GM23338 (cell line): ENCODE data around the gene ADAM10. TPM values are rescaled to one million over a fixed set of nuclear protein-coding genes. Genes with fewer than 3 reads are reported as not detected.

Source experiments
- ATAC-seq: fragments of 200-7000 bp; cut with Tn5 transposase; 3 replicates; pipeline ENCODE4 v1.9.1; 2020
- DNase-seq: peaks from one replicate; pipeline ENCODE4 v3.0.0-alpha.2; 2015; ENCODE audit warnings: low spot score
- H2AFZ ChIP-seq: fragments of 200-600 bp; sonication (generic); 2 replicates; pipeline ENCODE4 v1.8.0; 2016; ENCODE audit warnings: antibody characterized with exemption, mild to moderate bottlenecking, moderate library complexity
- H3F3A ChIP-seq: fragments of 200-600 bp; sonication (generic); replicated peaks from 2 replicates; pipeline ENCODE4 v1.8.0; 2017; ENCODE audit warnings: antibody characterized with exemption, mixed run types, low read depth
- H3K27ac ChIP-seq: fragments of 200-600 bp; sonication (generic); 2 replicates; pipeline ENCODE4 v1.6.1; 2016; ENCODE audit warnings: low read depth
- H3K27me3 ChIP-seq: fragments of 200-600 bp; sonication (generic); 2 replicates; pipeline ENCODE4 v1.8.0; 2016; ENCODE audit warnings: mild to moderate bottlenecking, mixed run types, moderate library complexity; ENCODE audit not compliant: insufficient read depth
- H3K36me3 ChIP-seq: fragments of 200-600 bp; sonication (generic); 2 replicates; pipeline ENCODE4 v1.8.0; 2016; ENCODE audit warnings: mild to moderate bottlenecking; ENCODE audit not compliant: insufficient read depth
- H3K4me1 ChIP-seq: fragments of 200-600 bp; sonication (generic); 2 replicates; pipeline ENCODE4 v1.8.0; 2016; ENCODE audit warnings: mild to moderate bottlenecking, moderate library complexity; ENCODE audit not compliant: insufficient read depth
- H3K4me2 ChIP-seq: fragments of 200-600 bp; sonication (generic); 2 replicates; pipeline ENCODE4 v1.7.1; 2017; ENCODE audit warnings: mixed run types
- H3K4me3 ChIP-seq: fragments of 200-600 bp; sonication (generic); 2 replicates; pipeline ENCODE4 v1.6.1; 2016; ENCODE audit warnings: mixed run types
- H3K79me2 ChIP-seq: fragments of 200-600 bp; sonication (generic); replicated peaks from 2 replicates; pipeline ENCODE4 v1.8.0; 2017; ENCODE audit warnings: mild to moderate bottlenecking; ENCODE audit not compliant: insufficient read depth
- H3K9me2 ChIP-seq: fragments of 200-600 bp; sonication (generic); 2 replicates; pipeline ENCODE4 v1.8.0; 2017; ENCODE audit not compliant: insufficient read depth
- H4K20me1 ChIP-seq: fragments of 200-600 bp; sonication (generic); replicated peaks from 2 replicates; pipeline ENCODE4 v1.8.0; 2017; ENCODE audit warnings: mild to moderate bottlenecking; ENCODE audit not compliant: insufficient read depth
- H3K27ac Mint-ChIP-seq: 2 replicates; pipeline ENCODE4 v1.8.0; 2020; ENCODE audit warnings: inconsistent platforms, mild to moderate bottlenecking, moderate library complexity, mixed read lengths
- H3K27me3 Mint-ChIP-seq: 3 replicates; pipeline ENCODE4 v1.8.0; 2022; ENCODE audit warnings: low read depth, mild to moderate bottlenecking, moderate library complexity, mixed read lengths, inconsistent platforms; ENCODE audit not compliant: insufficient read depth, poor library complexity
- H3K36me3 Mint-ChIP-seq: 3 replicates; pipeline ENCODE4 v1.8.0; 2021; ENCODE audit warnings: low read depth, mild to moderate bottlenecking, inconsistent platforms, moderate library complexity, mixed read lengths
- H3K4me1 Mint-ChIP-seq: 3 replicates; pipeline ENCODE4 v1.8.0; 2020; ENCODE audit warnings: mild to moderate bottlenecking, inconsistent platforms, mixed read lengths
- H3K4me3 Mint-ChIP-seq: 3 replicates; pipeline ENCODE4 v1.8.0; 2021; ENCODE audit warnings: moderate library complexity, mild to moderate bottlenecking, inconsistent platforms, mixed read lengths
- H3K9me3 Mint-ChIP-seq: 3 replicates; pipeline ENCODE4 v1.8.0; 2020; ENCODE audit warnings: moderate library complexity, mild to moderate bottlenecking, inconsistent platforms, mixed read lengths
- EZH2 ChIP-seq: fragments of 200-600 bp; sonication (generic); IDR thresholded peaks from one replicate; pipeline ENCODE4 v1.8.0; 2017; ENCODE audit warnings: antibody characterized with exemption, mild to moderate bottlenecking, low read depth; ENCODE audit not compliant: unreplicated experiment
- EZH2phosphoT487 ChIP-seq: fragments of 200-600 bp; sonication (generic); IDR thresholded peaks from one replicate; pipeline ENCODE4 v1.8.1; 2018; ENCODE audit warnings: antibody characterized with exemption; ENCODE audit not compliant: unreplicated experiment
- JUNB ChIP-seq: IDR thresholded peaks from one replicate; pipeline ENCODE4 v1.6.1; 2016; ENCODE audit warnings: antibody characterized with exemption; ENCODE audit not compliant: unreplicated experiment
- NANOG ChIP-seq: IDR thresholded peaks from 2 replicates; pipeline ENCODE4 v1.6.1; 2016; ENCODE audit warnings: antibody characterized with exemption, borderline replicate concordance
- POLR2AphosphoS5 ChIP-seq: IDR thresholded peaks from 2 replicates; pipeline ENCODE4 v1.6.1; 2016; ENCODE audit warnings: antibody characterized with exemption, low read depth
- STAT1 ChIP-seq: IDR thresholded peaks from one replicate; pipeline ENCODE4 v1.6.1; 2016; ENCODE audit warnings: antibody characterized with exemption; ENCODE audit not compliant: unreplicated experiment
- ZNF114 ChIP-seq: fragments of 250-450 bp; sonication (Bioruptor Pico); IDR thresholded peaks from 2 replicates; pipeline ENCODE4 v1.5.0; 2020; ENCODE audit warnings: mild to moderate bottlenecking, moderate library complexity
- ZNF331 ChIP-seq: fragments of 250-450 bp; sonication (Bioruptor Pico); IDR thresholded peaks from 2 replicates; pipeline ENCODE4 v1.5.0; 2020; ENCODE audit warnings: low read depth, mild to moderate bottlenecking, moderate library complexity
- polyA plus RNA-seq: library from polyadenylated mRNA; unstranded; fragments of >200 nt; fragmentation: Nextera tagmentation; extraction: Ambion mirVana; gene quantifications from 2 replicates; pipeline ENCODE4 v1.2.1, GENCODE V29; 2016
- total RNA-seq: library from RNA; depleted of rRNA; stranded (reverse); fragments of >200 nt; shearing (Covaris generic); gene quantifications from 2 replicates; pipeline ENCODE4 v1.2.3, GENCODE V29; 2014
- TF ChIP-seq, protein P1 (sequence below): IDR thresholded peaks from 2 replicates; pipeline ENCODE4 v1.6.1; 2016; ENCODE audit warnings: antibody characterized with exemption
- TF ChIP-seq, protein P2 (sequence below): fragments of 250-450 bp; sonication (Bioruptor Pico); IDR thresholded peaks from 2 replicates; pipeline ENCODE4 v1.5.0; 2020; ENCODE audit warnings: mild to moderate bottlenecking, moderate library complexity
- TF ChIP-seq, protein P3 (sequence below), 2 experiments: fragments of 200-600 bp in 1 of 2; sonication (generic) in 1 of 2; conservative IDR thresholded peaks; 2 replicates each; pipeline versions ENCODE4 v1.5.1 to v1.6.1; 2016 to 2017; ENCODE audit warnings: antibody characterized with exemption in 2 of 2, low read depth in 2 of 2, mild to moderate bottlenecking in 2 of 2, moderate library complexity in 1 of 2
- TF ChIP-seq, protein P4 (sequence below): IDR thresholded peaks from one replicate; pipeline ENCODE4 v1.6.1; 2018; ENCODE audit warnings: antibody characterized with exemption; ENCODE audit not compliant: unreplicated experiment

ADAM10 gene
- total and polyA plus RNA-seq, 2 experiments from 2014 or later, result 25.0 to 114 TPM

DNA sequence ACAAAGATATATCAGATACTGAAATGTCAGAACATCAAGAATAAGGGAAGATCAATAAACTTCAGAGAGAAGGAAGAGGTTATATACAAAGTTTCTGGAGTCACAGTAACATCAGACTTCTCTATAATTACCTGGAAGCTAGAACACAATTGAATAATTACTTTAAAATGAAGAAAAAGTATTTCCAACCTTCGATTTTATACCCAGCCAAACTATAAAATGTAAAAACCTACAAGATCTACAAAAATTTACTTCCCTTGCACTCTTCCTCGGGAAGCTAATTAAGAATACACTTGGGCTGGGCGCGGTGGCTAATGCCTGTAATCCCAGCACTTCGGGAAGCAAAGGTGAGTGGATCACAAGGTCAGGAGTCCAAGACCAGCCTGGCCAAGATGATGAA, 15.0 kb upstream of the ADAM10 start:
- Histone ChIP-seq H3K4me2 (no peak overlapping the region), H3K27me3 (no peaks in the 10 kb centered on the region), H2AFZ (no peak overlapping the region), H3K27ac (no peak overlapping the region), H3K36me3 (no peaks in the 10 kb centered on the region; the same call in 1 of the 2 replicates), H4K20me1 (no peaks in the 10 kb centered on the region), H3K79me2 (no peaks in the 10 kb centered on the region), H3K4me3 (no peak overlapping the region), H3K9me2 (no peaks in the 10 kb centered on the region), H3K4me1 (no peaks in the 10 kb centered on the region), H3F3A (no peaks in the 10 kb centered on the region)
- no peak for ATAC-seq
- H3K4me1 Mint-ChIP-seq, result no peaks in the 10 kb centered on the region
- TF ChIP-seq POLR2AphosphoS5 (no peak), STAT1 (no peak), EZH2 (no peak), ZNF114 (CRISPR knock-in tag) (no peak), JUNB (no peak), NANOG (no peak), EZH2phosphoT487 (no peak), ZNF331 (CRISPR knock-in tag) (no peak)
- TF ChIP-seq, protein P1, sequence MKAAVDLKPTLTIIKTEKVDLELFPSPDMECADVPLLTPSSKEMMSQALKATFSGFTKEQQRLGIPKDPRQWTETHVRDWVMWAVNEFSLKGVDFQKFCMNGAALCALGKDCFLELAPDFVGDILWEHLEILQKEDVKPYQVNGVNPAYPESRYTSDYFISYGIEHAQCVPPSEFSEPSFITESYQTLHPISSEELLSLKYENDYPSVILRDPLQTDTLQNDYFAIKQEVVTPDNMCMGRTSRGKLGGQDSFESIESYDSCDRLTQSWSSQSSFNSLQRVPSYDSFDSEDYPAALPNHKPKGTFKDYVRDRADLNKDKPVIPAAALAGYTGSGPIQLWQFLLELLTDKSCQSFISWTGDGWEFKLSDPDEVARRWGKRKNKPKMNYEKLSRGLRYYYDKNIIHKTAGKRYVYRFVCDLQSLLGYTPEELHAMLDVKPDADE, result no peak
- TF ChIP-seq, protein P2, sequence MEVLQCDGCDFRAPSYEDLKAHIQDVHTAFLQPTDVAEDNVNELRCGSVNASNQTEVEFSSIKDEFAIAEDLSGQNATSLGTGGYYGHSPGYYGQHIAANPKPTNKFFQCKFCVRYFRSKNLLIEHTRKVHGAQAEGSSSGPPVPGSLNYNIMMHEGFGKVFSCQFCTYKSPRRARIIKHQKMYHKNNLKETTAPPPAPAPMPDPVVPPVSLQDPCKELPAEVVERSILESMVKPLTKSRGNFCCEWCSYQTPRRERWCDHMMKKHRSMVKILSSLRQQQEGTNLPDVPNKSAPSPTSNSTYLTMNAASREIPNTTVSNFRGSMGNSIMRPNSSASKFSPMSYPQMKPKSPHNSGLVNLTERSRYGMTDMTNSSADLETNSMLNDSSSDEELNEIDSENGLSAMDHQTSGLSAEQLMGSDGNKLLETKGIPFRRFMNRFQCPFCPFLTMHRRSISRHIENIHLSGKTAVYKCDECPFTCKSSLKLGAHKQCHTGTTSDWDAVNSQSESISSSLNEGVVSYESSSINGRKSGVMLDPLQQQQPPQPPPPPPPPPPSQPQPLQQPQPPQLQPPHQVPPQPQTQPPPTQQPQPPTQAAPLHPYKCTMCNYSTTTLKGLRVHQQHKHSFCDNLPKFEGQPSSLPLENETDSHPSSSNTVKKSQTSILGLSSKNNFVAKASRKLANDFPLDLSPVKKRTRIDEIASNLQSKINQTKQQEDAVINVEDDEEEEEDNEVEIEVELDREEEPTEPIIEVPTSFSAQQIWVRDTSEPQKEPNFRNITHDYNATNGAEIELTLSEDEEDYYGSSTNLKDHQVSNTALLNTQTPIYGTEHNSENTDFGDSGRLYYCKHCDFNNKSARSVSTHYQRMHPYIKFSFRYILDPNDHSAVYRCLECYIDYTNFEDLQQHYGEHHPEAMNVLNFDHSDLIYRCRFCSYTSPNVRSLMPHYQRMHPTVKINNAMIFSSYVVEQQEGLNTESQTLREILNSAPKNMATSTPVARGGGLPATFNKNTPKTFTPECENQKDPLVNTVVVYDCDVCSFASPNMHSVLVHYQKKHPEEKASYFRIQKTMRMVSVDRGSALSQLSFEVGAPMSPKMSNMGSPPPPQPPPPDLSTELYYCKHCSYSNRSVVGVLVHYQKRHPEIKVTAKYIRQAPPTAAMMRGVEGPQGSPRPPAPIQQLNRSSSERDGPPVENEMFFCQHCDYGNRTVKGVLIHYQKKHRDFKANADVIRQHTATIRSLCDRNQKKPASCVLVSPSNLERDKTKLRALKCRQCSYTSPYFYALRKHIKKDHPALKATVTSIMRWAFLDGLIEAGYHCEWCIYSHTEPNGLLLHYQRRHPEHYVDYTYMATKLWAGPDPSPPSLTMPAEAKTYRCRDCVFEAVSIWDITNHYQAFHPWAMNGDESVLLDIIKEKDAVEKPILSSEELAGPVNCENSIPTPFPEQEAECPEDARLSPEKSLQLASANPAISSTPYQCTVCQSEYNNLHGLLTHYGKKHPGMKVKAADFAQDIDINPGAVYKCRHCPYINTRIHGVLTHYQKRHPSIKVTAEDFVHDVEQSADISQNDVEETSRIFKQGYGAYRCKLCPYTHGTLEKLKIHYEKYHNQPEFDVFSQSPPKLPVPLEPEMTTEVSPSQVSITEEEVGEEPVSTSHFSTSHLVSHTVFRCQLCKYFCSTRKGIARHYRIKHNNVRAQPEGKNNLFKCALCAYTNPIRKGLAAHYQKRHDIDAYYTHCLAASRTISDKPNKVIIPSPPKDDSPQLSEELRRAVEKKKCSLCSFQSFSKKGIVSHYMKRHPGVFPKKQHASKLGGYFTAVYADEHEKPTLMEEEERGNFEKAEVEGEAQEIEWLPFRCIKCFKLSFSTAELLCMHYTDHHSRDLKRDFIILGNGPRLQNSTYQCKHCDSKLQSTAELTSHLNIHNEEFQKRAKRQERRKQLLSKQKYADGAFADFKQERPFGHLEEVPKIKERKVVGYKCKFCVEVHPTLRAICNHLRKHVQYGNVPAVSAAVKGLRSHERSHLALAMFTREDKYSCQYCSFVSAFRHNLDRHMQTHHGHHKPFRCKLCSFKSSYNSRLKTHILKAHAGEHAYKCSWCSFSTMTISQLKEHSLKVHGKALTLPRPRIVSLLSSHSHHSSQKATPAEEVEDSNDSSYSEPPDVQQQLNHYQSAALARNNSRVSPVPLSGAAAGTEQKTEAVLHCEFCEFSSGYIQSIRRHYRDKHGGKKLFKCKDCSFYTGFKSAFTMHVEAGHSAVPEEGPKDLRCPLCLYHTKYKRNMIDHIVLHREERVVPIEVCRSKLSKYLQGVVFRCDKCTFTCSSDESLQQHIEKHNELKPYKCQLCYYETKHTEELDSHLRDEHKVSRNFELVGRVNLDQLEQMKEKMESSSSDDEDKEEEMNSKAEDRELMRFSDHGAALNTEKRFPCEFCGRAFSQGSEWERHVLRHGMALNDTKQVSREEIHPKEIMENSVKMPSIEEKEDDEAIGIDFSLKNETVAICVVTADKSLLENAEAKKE (CRISPR knock-in tag), result no peak
- TF ChIP-seq, protein P3, sequence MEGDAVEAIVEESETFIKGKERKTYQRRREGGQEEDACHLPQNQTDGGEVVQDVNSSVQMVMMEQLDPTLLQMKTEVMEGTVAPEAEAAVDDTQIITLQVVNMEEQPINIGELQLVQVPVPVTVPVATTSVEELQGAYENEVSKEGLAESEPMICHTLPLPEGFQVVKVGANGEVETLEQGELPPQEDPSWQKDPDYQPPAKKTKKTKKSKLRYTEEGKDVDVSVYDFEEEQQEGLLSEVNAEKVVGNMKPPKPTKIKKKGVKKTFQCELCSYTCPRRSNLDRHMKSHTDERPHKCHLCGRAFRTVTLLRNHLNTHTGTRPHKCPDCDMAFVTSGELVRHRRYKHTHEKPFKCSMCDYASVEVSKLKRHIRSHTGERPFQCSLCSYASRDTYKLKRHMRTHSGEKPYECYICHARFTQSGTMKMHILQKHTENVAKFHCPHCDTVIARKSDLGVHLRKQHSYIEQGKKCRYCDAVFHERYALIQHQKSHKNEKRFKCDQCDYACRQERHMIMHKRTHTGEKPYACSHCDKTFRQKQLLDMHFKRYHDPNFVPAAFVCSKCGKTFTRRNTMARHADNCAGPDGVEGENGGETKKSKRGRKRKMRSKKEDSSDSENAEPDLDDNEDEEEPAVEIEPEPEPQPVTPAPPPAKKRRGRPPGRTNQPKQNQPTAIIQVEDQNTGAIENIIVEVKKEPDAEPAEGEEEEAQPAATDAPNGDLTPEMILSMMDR (conservative IDR thresholded peaks at IDR 0.05; ENCODE audit: low read depth in 2 of 2), result no peak
- TF ChIP-seq, protein P4, sequence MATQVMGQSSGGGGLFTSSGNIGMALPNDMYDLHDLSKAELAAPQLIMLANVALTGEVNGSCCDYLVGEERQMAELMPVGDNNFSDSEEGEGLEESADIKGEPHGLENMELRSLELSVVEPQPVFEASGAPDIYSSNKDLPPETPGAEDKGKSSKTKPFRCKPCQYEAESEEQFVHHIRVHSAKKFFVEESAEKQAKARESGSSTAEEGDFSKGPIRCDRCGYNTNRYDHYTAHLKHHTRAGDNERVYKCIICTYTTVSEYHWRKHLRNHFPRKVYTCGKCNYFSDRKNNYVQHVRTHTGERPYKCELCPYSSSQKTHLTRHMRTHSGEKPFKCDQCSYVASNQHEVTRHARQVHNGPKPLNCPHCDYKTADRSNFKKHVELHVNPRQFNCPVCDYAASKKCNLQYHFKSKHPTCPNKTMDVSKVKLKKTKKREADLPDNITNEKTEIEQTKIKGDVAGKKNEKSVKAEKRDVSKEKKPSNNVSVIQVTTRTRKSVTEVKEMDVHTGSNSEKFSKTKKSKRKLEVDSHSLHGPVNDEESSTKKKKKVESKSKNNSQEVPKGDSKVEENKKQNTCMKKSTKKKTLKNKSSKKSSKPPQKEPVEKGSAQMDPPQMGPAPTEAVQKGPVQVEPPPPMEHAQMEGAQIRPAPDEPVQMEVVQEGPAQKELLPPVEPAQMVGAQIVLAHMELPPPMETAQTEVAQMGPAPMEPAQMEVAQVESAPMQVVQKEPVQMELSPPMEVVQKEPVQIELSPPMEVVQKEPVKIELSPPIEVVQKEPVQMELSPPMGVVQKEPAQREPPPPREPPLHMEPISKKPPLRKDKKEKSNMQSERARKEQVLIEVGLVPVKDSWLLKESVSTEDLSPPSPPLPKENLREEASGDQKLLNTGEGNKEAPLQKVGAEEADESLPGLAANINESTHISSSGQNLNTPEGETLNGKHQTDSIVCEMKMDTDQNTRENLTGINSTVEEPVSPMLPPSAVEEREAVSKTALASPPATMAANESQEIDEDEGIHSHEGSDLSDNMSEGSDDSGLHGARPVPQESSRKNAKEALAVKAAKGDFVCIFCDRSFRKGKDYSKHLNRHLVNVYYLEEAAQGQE, result no peak
- H3K27me3 Mint-ChIP-seq, result peaks cover 11% of the 10 kb centered on the region
- H3K4me3 Mint-ChIP-seq, result no peak overlapping the region
- no peak overlapping the region for H3K27ac Mint-ChIP-seq
- no peak for DNase-seq
- peaks cover 9% of the 10 kb centered on the region for H3K9me3 Mint-ChIP-seq
- H3K36me3 Mint-ChIP-seq, result peaks cover 7% of the 10 kb centered on the region; the same call in 2 of the 3 replicates
